Left lobe of liver (tissue), 2 donors: ENCODE data around the gene SAPCD2. TPM values are rescaled to one million over a fixed set of nuclear protein-coding genes. Genes with fewer than 3 reads are reported as not detected.
A peak's percentile ranks its signal among the peaks of the same experiment; 100 is the strongest.

Experiments used
- ATAC-seq: fragments of 200-7000 bp; cut with Tn5 transposase; one replicate; pipeline ENCODE4 v1.9.1; 2020; ENCODE audit warnings: mild to moderate bottlenecking, moderate library complexity
- DNase-seq: peaks from one replicate; pipeline ENCODE4 v3.0.0-alpha.2; 2020; ENCODE audit warnings: low spot score
- total RNA-seq: library from RNA; stranded (reverse); gene quantifications from one replicate; pipeline ENCODE4 v1.2.1, GENCODE V29; 2021
- donor health status: DM: no; HTN: no; CAD: no; lungs with moderate emphysema.
- donor health status: DM: no; HTN: yes; CAD: no.

The SAPCD2 gene
- total RNA-seq, 1 donor from 2014 or later: 0.15 TPM

GRCh38 chr9:137082925-137083290, 12.6 kb upstream of the SAPCD2 start:
- no peak for DNase-seq
- no peak for ATAC-seq

GRCh38 chr9:137082222-137082924, 12.0 kb upstream of the SAPCD2 start:
- ATAC-seq (no peak), DNase-seq (peak; percentile 44)

DNA sequence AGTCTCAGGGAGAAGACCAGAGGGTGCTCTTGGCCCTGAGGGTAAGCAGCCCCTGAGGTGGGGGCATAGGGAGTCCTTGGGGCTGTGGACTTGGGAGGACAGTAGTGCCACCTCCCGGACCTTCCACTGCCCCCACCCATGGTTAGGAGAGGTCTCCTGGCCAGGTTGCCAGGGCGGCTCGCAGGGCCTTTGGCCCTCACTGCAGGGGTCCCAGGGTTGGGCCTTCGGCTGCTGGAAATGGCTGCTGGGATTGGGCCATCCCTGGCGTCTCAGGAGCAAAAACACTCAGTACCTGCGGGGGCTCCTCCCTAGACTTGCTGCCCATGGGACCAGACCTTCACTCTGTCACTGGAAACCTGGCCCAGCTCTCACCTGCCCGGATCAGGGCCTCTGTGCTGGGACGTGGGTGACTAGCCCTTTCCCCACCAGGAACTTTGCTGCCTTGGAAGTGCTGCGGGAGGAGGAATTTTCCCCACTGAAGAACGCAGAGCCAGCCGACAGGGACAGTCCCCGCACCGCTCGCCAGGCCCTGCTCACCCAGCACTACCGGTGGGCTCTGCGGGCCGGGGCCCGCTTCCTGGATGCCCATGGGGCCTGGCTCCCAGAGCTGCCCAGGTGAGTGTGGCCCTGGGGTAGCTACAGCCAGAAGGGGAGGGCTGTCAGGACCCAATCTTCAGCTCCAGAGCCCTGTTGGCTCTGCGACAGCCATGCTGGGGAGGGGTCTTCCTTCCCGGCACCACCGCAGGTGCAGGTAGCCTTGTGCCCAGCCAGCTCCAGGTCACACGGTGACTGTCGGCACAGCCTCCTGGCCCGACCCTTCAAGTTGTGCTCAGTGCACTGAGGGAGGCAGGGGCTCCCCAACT, 10.1 kb upstream of the SAPCD2 start:
- DNase-seq: no peak

DNA sequence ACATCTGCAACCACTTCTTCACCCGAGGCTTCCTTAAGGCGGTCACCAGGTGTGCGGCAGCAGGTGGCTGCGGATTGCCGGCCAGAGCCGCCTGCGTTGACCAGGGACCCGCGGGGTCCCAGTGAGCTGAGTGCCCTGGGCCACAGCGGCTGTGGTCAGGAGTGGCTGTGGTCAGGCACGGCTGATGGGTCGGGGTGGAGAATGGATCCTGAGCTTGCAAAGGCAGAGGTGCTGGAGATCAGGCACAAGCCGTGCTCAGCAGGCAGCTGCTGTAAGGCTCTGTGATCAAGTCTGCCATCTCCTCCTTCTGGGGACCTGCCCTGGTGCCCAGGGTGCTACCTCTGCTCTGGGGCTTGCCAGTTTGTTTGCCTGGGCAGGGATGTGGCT, 9.0 kb upstream of the SAPCD2 start:
- DNase-seq (no peak), ATAC-seq (no peak)

More for the DNA sequence above, 10.1 kb upstream of the SAPCD2 start:
- no peak for ATAC-seq

- DNase-seq (peak; percentile 44), ATAC-seq (peak; percentile 32)
Measured at GRCh38 chr9:137078701-137079400, 8.5 kb upstream of the SAPCD2 start.

DNA sequence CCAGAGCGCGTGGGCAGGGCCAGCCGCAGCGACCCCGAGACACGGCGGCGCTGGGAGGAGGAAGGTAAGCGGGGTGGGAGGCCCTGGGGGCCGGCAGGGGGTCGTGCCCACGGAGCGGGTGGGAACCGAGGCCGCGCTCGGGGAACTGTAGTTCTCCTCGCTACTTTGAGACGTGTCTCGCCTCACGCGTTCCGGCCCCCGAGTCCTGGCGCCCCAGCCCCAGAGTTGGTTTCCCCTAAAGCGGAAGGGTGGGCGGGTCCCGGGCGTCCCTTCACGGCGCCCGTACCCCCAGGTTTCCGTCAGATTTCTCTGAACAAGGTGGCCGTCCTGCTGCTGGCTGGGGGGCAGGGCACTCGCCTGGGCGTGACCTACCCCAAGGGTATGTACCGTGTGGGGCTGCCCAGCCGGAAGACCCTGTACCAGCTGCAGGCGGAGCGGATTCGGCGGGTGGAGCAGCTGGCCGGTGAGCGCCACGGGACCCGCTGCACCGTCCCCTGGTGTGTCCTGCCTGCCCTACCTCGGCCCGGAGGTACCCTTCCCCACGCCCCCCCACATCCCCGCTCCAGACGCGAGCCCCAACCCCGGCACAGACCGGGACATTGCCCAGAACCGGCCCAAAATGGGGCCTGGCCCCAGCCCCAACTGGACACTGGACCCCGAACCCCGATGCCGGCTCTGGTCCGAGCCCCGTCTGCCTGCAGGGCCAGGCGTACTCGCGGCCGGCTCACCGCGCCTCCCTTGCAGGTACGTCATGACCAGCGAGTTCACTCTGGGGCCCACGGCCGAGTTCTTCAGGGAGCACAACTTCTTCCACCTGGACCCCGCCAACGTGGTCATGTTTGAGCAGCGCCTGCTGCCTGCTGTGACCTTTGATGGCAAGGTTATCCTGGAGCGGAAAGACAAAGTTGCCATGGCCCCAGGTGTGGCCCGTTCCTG, 7.7 kb upstream of the SAPCD2 start:
- ATAC-seq (no peak), DNase-seq (peak; percentile 49)

GRCh38 chr9:137077010-137077747, 6.8 kb upstream of the SAPCD2 start, which contains the start of gene UAP1L1:
TSS of gene UAP1L1 (plus strand) at chr9:137077517. CDS start at chr9:137077533, 16 bp downstream.
- peak; percentile 53 for ATAC-seq
- no peak for DNase-seq

DNA sequence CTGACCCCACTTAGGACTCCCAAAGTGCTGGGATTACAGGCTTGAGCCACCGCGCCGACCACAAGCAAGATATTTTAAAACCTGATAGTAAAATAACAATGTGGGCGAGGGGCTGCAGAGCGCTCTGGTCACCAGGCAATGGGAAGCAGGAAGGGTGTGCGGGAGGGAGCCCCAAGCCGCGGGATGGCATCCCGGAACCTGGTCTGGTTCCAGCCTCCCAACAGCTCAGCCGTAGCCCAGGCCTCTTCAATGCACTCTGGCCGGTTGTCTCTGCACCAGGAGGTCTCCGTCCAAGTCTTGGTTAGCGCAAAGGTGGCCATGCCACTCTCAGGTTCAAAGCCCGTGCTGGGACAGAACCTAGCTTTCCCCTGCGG, 6.3 kb upstream of the SAPCD2 start:
- ATAC-seq: no peak
- DNase-seq: no peak

GRCh38 chr9:137075275-137075775, 5.0 kb upstream of the SAPCD2 start:
- no peak for ATAC-seq
- no peak for DNase-seq

GRCh38 chr9:137074657-137075274, 4.4 kb upstream of the SAPCD2 start:
- DNase-seq: no peak
- ATAC-seq: no peak

- DNase-seq (no peak), ATAC-seq (no peak)
Measured at GRCh38 chr9:137073992-137074399, 3.6 kb upstream of the SAPCD2 start.

DNA sequence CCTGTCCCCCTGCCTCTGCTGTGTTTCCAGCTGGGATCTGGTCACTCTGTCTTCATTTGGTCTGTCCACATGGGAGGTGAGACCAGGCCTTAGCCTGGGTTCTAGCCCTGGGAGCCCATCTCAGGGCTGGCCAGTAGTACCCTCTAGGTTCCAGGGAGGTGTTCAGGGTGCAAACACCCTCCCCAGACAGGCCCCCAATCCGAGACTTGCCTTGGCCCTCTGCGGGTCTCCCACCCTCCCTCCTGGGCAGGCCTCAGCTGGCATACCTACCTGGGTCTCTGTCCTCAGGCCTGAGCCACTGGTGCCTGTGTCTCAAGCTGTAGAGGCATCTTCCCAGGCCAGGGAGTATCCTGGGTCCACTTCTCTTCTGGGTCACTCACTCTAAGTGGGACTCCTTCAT, 925 bp upstream of the SAPCD2 start:
- no peak for DNase-seq
- ATAC-seq: no peak

GRCh38 chr9:137070906-137071275, 534 bp upstream of the SAPCD2 start:
- ATAC-seq (peak; percentile 2), DNase-seq (no peak)

DNA sequence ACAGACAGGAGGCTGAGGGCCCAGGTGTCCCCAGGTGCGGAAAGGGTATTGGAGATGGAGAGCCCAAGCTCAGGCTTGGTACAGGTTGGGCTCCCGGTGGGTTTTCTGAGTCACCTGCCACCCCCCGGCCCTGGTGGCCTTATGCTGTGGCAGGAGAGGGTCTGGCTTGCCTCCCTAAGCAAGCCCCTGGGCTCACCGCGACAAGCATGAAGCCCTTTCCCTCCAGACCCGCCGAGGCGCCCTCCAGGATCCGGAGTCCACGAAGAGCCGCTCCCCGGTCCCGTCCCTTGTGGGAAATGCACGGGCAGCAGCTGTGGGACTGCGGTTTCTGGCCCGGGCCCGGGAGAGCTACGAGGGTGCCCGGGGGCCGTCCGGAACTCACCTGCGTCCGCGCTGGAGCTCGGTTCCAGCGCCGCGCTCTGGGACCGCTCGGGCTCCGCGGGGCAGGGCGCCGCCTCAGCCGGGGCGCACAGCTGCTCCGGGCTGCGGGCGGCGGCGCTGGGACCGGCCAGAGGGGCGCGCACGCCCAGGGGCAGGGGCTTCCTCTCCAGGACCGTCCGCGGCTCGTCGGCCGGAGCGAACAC, 757 bp downstream of the SAPCD2 start:
- no peak for ATAC-seq
- no peak for DNase-seq

GRCh38 chr9:137068539-137069507, 1.5 kb downstream of the SAPCD2 start:
- ATAC-seq (no peak), DNase-seq (no peak)

DNA sequence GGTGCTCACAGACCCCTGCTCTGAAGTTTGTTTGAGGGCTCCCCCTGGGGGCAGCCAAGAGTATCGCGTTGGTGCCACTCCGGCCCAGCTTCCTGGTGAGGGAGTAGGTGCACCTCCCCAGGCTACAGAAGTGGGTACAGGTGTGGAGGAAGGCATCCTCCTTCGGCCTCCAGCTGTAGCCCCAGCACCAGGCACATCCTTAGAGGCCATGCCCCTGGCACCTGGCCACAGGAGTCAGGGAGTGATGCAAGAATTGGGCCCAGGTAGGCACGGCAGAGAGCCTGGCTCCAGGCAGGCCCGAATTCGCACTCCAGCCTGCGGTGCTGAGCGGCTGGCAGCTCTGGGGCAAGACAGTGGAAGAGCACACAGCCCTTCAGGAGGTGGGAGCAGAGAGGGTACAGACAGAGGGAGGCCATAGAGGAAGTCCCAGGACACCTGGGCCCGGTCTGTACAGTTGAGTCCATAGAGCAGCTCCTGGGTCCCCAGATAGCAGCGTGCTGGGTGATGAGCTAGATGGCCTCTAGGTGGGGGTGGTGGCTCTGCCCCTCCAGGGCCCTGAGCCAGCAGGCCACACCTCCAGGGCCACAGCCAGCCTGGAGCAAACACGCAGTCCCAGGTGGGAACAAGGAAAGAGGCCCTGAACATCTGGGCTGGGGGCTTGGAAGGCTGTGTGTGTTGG, 2.4 kb downstream of the SAPCD2 start:
- ATAC-seq (peak; percentile 78), DNase-seq (peak; percentile 86)
